ENCODE results near the gene WDR70. TPM values are rescaled to one million over a fixed set of nuclear protein-coding genes. Genes with fewer than 3 reads are reported as not detected.

WDR70 gene
- total RNA-seq, 1 experiment from 2014 or later, result 25.0 TPM

- H3K9me3 ChIP-seq (ENCODE audit: low read length), result no peaks in the 10 kb centered on the region
- no TSS peak for BruUV-seq (replicated peaks)
- H3K4me3 ChIP-seq (ENCODE audit: low read length), result no peak overlapping the region
- intact Hi-C loops (cut with micrococcal nuclease), result no loop called here
- no peaks in the 10 kb centered on the region for H3K79me2 ChIP-seq (ENCODE audit: low read length)
- H3K4me2 ChIP-seq (ENCODE audit: low read length), result no peak overlapping the region
- no peak for ATAC-seq
- no peak overlapping the region for H2AFZ ChIP-seq (ENCODE audit: low read length)
- H3K27me3 ChIP-seq (ENCODE audit: low read length), result no peaks in the 10 kb centered on the region
- DNase-seq, result peak; percentile 6
- ChIA-PET POLR2A (ENCODE audit: unreplicated experiment) (no interaction called here), CTCF (no interaction called here)
- H3F3A ChIP-seq (ENCODE audit: low read length, unreplicated experiment), result no peaks in the 10 kb centered on the region
- no peaks in the 10 kb centered on the region for H4K20me1 ChIP-seq (ENCODE audit: low read length)
- H3K4me1 ChIP-seq (ENCODE audit: insufficient read depth, low read length), result peaks cover 8% of the 10 kb centered on the region
- H3K9me2 ChIP-seq (replicated peaks; ENCODE audit: low read length), result no peaks in the 10 kb centered on the region
- TF ChIP-seq EZH2 (IDR thresholded peaks at IDR 0.05; ENCODE audit: low read length, unreplicated experiment) (no peak), CTCF (conservative IDR thresholded peaks at IDR 0.05; ENCODE audit: low read depth, low read length) (no peak), EZH2phosphoT487 (IDR thresholded peaks at IDR 0.05; ENCODE audit: borderline replicate concordance, low read length) (no peak)
- no peak overlapping the region for H3K9ac ChIP-seq (ENCODE audit: low read length)
- H3K36me3 ChIP-seq (ENCODE audit: low read depth, low read length), result no peaks in the 10 kb centered on the region
- H3K27ac ChIP-seq (ENCODE audit: low read length), result no peak overlapping the region
These were observed 282.3 kb downstream of the WDR70 start for GRCh38 chr5:37661227-37661920.

GRCh38 chr5:37661951-37662350, 282.8 kb downstream of the WDR70 start:
- H3K36me3 ChIP-seq (ENCODE audit: low read depth, low read length), result no peaks in the 10 kb centered on the region
- intact Hi-C loops (cut with micrococcal nuclease), result no loop called here
- H3K9ac ChIP-seq (ENCODE audit: low read length), result no peak overlapping the region
- CTCF ChIA-PET, result no interaction called here
- no peaks in the 10 kb centered on the region for H3K79me2 ChIP-seq (ENCODE audit: low read length)
- TF ChIP-seq EZH2 (IDR thresholded peaks at IDR 0.05; ENCODE audit: low read length, unreplicated experiment) (no peak), EZH2phosphoT487 (IDR thresholded peaks at IDR 0.05; ENCODE audit: borderline replicate concordance, low read length) (no peak), CTCF (conservative IDR thresholded peaks at IDR 0.05; ENCODE audit: low read depth, low read length) (no peak)
- no peak overlapping the region for H3K27ac ChIP-seq (ENCODE audit: low read length)
- H4K20me1 ChIP-seq (ENCODE audit: low read length), result no peaks in the 10 kb centered on the region
- H3F3A ChIP-seq (ENCODE audit: low read length, unreplicated experiment), result no peaks in the 10 kb centered on the region
- no peak overlapping the region for H3K4me3 ChIP-seq (ENCODE audit: low read length)
- no TSS peak for BruUV-seq (replicated peaks)
- POLR2A ChIA-PET (ENCODE audit: unreplicated experiment), result no interaction called here
- H3K27me3 ChIP-seq (ENCODE audit: low read length), result no peaks in the 10 kb centered on the region
- no peaks in the 10 kb centered on the region for H3K9me2 ChIP-seq (replicated peaks; ENCODE audit: low read length)
- no peak overlapping the region for H2AFZ ChIP-seq (ENCODE audit: low read length)
- no peak overlapping the region for H3K4me2 ChIP-seq (ENCODE audit: low read length)
- H3K4me1 ChIP-seq (ENCODE audit: insufficient read depth, low read length), result peaks cover 12% of the 10 kb centered on the region
- ATAC-seq, result no peak
- DNase-seq, result no peak
- H3K9me3 ChIP-seq (ENCODE audit: low read length), result no peaks in the 10 kb centered on the region

GRCh38 chr5:37662362-37662761, 283.2 kb downstream of the WDR70 start:
- no peaks in the 10 kb centered on the region for H3K9me3 ChIP-seq (ENCODE audit: low read length)
- TF ChIP-seq CTCF (conservative IDR thresholded peaks at IDR 0.05; ENCODE audit: low read depth, low read length) (no peak), EZH2phosphoT487 (IDR thresholded peaks at IDR 0.05; ENCODE audit: borderline replicate concordance, low read length) (no peak), EZH2 (IDR thresholded peaks at IDR 0.05; ENCODE audit: low read length, unreplicated experiment) (no peak)
- DNase-seq (no peak), ATAC-seq (no peak)
- H3K4me3 ChIP-seq (ENCODE audit: low read length), result no peak overlapping the region
- ChIA-PET CTCF (no interaction called here), POLR2A (ENCODE audit: unreplicated experiment) (no interaction called here)
- H3K4me1 ChIP-seq (ENCODE audit: insufficient read depth, low read length), result peaks cover 16% of the 10 kb centered on the region
- no peaks in the 10 kb centered on the region for H3F3A ChIP-seq (ENCODE audit: low read length, unreplicated experiment)
- no peaks in the 10 kb centered on the region for H4K20me1 ChIP-seq (ENCODE audit: low read length)
- intact Hi-C loops (cut with micrococcal nuclease), result no loop called here
- BruUV-seq (replicated peaks), result no TSS peak
- H3K36me3 ChIP-seq (ENCODE audit: low read depth, low read length), result no peaks in the 10 kb centered on the region
- no peak overlapping the region for H3K4me2 ChIP-seq (ENCODE audit: low read length)
- no peaks in the 10 kb centered on the region for H3K27me3 ChIP-seq (ENCODE audit: low read length)
- no peak overlapping the region for H3K27ac ChIP-seq (ENCODE audit: low read length)
- no peaks in the 10 kb centered on the region for H3K79me2 ChIP-seq (ENCODE audit: low read length)
- H2AFZ ChIP-seq (ENCODE audit: low read length), result no peak overlapping the region
- H3K9ac ChIP-seq (ENCODE audit: low read length), result no peak overlapping the region
- H3K9me2 ChIP-seq (replicated peaks; ENCODE audit: low read length), result no peaks in the 10 kb centered on the region
